Left renal cortex interstitium (tissue), 4 donors: ENCODE measurements around the gene FCGBP. TPM values are rescaled to one million over a fixed set of nuclear protein-coding genes. Genes with fewer than 3 reads are reported as not detected.
"Not testable (repeated sequence)": the region's sequence is repeated elsewhere in the genome, so short reads cannot be mapped to it uniquely, and the experiment has no call there.

Source experiments
- DNase-seq, 4 donors: peaks; one replicate each; pipeline ENCODE4 v3.0.0-alpha.2; 2013; ENCODE audit warnings: low read depth in 4 of 4, low spot score in 2 of 4, missing footprints in 1 of 4
- polyA plus RNA-seq, 4 donors: library from polyadenylated mRNA; unstranded; fragments of 120-200 nt; gene quantifications; one replicate each; pipeline ENCODE4 v1.2.1, GENCODE V29; 2013; ENCODE audit not compliant: insufficient read length in 4 of 4

The FCGBP gene
- polyA plus RNA-seq = 10 to 100 TPM in 2 of 4 donors, 1 to 10 TPM in 2; 5.1 to 12.7 (median 8.5) TPM

- no peak for DNase-seq
Observed at GRCh38 chr19:39934584-39935363, at the start of gene FCGBP. FCGBP (minus strand) TSS chr19:39934634.

GRCh38 chr19:39983695-39984300 lies 49.4 kb upstream of the FCGBP start:
- DNase-seq = no peak

- no peak for DNase-seq
Observed at GRCh38 chr19:39982883-39983282, 48.4 kb upstream of the FCGBP start.

DNA sequence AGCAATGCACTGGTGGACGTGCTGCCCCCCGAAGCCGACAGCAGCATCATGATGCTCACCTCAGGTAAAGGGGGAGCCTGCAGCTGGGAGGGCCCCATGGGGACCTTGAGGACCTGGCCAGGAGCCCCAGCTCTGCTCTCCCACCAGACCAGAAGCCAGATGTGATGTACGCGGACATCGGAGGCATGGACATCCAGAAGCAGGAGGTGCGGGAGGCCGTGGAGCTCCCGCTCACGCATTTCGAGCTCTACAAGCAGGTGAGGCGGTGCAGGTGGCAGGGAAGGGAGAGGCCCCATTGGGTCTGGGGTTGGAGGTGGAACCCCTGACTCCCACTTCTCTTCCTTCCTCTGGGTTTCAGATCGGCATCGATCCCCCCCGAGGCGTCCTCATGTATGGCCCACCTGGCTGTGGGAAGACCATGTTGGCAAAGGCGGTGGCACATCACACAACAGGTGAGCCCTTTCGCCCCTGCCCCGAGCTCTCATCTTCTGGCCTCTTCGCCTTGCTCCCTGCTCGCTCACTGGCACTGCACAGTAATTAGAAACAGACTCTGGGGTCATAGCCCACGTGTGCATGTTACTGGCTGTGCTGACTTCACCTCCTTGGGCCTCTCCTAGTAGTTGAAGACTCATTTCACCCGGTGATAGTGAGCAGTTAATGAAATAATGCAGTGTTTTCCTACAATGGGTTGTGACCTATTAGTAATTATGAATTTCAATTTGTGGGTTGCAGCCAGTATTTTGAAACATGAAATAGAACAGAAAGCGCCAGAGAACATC lies 40.1 kb upstream of the FCGBP start:
- DNase-seq = no peak

DNA sequence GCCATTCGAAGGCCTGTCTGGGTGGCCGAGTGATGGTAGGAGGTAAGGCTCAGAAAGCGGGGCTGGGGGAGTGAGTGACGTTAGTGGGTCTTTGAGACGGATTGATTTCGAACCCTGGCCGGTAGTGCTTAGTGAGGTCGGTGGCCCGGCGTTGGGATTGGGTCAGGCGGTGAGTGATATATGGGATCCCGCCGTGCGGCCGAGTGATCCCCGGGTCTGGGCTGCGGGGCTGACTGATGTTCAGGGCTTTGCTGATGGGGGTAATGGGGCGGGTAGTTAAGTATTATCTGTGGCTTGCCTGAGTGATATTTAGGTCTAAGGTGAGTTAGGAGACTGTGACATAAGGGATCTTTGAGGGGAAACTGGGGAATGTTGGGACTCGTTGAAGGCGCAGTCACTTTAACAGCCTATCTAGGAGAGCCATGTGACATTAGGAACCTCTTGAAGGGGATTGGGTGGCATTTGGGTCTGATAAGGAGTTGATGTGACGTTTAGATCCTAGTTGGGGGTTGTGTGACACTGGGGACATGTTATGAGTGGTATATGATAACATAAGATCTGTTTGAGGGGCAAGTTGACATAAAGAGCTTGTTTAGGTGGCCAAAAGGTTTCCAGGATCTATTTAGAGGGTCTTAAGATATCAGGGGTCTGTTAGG lies 37.1 kb upstream of the FCGBP start:
- DNase-seq = no peak

- peak; percentile 93 to 98 (median 97) for DNase-seq
Observed at GRCh38 chr19:39970675-39971379, 36.4 kb upstream of the FCGBP start, which contains the start of gene PSMC4. PSMC4 (plus strand) TSS chr19:39971165; CDS start chr19:39971203, 38 bp downstream.

DNA sequence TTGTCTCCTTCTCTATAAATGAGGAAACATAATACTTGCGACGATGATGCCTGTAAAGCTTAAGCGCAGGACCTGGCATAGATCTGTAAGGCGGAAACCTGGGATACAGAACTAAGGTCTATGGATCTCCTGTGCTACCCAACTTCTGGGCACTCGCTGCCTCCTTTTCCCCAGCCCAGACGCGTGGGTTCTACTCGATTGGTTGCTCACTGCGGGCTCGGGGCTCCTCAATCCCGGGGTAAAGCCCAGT lies 35.9 kb upstream of the FCGBP start:
- no peak for DNase-seq

- no peak for DNase-seq
Observed at GRCh38 chr19:39969681-39970424, 35.4 kb upstream of the FCGBP start.

DNA sequence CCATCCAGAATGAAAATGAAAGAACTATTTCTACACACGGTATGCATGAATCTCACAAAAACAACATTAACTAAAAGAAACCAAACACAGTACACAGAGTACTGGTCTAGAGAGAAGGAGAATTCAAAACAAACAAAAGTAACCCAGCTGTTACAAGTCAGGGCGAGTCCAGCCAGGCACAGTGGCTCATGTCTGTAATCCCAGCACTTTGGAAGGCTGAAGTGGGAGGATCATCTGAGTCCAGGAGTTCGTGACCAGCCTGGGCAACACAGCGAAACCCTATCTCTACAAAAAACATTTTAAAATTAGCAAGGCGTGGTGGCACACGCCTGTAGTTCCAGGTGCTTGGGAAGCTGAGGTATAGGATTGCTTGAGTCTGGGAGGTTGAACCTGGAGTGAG lies 34.8 kb upstream of the FCGBP start:
- DNase-seq = no peak

DNA sequence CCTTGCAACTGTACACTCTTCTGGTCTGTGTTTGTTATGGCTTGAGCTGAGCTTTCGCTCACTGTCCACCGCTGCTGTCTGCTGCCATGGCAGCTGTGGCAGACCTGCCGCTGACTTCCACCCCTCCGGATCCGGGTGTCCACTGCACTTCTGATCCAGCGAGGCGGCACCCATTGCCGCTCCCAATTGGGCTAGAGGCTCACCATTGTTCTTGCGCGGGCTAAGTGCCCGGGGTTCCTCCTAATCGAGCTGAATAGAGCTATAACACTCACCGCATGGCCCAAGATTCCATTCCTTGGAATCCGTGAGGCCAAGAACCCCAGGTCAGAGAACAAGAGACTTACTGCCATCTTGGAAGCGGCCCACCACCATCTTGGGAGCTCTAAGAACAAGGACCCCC lies 34.4 kb upstream of the FCGBP start:
- no peak for DNase-seq

GRCh38 chr19:39967561-39967960 lies 33.1 kb upstream of the FCGBP start:
- no peak for DNase-seq

- DNase-seq = no peak
Observed at GRCh38 chr19:39966617-39967016, 32.2 kb upstream of the FCGBP start.

GRCh38 chr19:39963898-39964297 lies 29.5 kb upstream of the FCGBP start:
- no peak for DNase-seq

DNA sequence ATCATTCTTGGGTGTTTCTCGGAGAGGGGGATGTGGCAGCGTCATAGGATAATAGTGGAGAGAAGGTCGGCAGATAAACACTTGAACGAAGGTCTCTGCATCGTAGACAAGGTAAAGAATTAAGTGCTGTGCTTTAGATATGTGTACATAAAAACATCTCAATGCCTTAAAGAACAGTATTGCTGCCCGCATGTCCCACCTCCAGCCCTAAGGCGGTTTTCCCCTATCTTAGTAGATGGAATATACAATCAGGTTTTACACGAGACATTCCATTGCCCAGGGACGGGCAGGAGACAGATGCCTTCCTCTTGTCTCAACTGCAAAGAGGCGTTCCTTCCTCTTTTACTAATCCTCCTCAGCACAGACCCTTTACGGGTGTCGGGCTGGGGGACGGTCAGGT lies 25.0 kb upstream of the FCGBP start:
- not testable (repeated sequence) for DNase-seq

- not testable (repeated sequence) for DNase-seq
Observed at GRCh38 chr19:39958942-39959341, 24.5 kb upstream of the FCGBP start.

DNA sequence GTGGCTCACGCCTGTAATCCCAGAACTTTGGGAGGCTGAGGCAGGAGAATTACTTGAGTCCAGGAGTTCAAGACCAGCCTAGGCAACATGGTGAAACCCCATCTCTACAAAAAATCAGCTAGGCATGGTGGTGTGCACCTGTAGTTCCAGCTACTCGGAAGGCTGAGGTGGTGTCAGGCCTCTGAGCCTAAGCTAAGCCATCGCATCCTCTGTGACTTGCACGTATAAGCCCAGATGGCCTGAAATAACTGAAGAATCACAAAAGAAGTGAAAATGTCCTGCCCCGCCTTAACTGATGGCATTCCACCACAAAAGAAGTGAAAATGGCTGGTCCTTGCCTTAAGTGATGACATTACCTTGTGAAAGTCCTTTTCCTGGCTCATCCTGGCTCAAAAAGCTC lies 23.5 kb upstream of the FCGBP start:
- DNase-seq = not testable (repeated sequence)

GRCh38 chr19:39953915-39954314 lies 19.5 kb upstream of the FCGBP start:
- no peak for DNase-seq

GRCh38 chr19:39951686-39952085 lies 17.3 kb upstream of the FCGBP start:
- DNase-seq = no peak

- DNase-seq = no peak
Observed at GRCh38 chr19:39951065-39951650, 16.7 kb upstream of the FCGBP start.
